Fibroblast of the aortic adventitia (primary cell): ENCODE results near the gene RAD9A. TPM values are rescaled to one million over a fixed set of nuclear protein-coding genes. Genes with fewer than 3 reads are reported as not detected.
A peak's percentile ranks its signal among the peaks of the same experiment; 100 is the strongest.

Experiments used
- DNase-seq: peaks from one replicate; pipeline ENCODE4 v3.0.0-alpha.2; 2010; ENCODE audit warnings: low read depth
- H3K4me3 ChIP-seq: 2 replicates; pipeline ENCODE4 v1.5.1; 2011; ENCODE audit warnings: low read depth, mild to moderate bottlenecking, control low read depth, low read length, moderate library complexity
- CTCF ChIP-seq: IDR thresholded peaks from 2 replicates; pipeline ENCODE4 v1.5.1; 2011; ENCODE audit warnings: mild to moderate bottlenecking, low read length, control low read depth, inconsistent platforms; ENCODE audit not compliant: insufficient read depth
- total RNA-seq: library from RNA; depleted of rRNA; stranded (reverse); fragments of >200 nt; gene quantifications from 2 replicates; pipeline ENCODE4 v1.2.3, GENCODE V29; 2012; ENCODE audit warnings: low replicate concordance

The RAD9A gene
- total RNA-seq, 1 donor = 4.7 TPM

- DNase-seq = no peak
- TF ChIP-seq CTCF = no peak
- H3K4me3 ChIP-seq = no peak overlapping the region
These were observed 20.9 kb downstream of the RAD9A start for GRCh38 chr11:67412495-67413179.

- DNase-seq = no peak
- no peak for TF ChIP-seq CTCF
- H3K4me3 ChIP-seq = no peak overlapping the region
These were observed 21.6 kb downstream of the RAD9A start for GRCh38 chr11:67413266-67413849.

- no peak for TF ChIP-seq CTCF
- H3K4me3 ChIP-seq = peak within 1 kb of the TSS; percentile 31
- DNase-seq = no peak
These were observed 23.9 kb downstream of the RAD9A start, which contains the start of gene CARNS1 for GRCh38 chr11:67415501-67416304. Gene CARNS1 (plus strand): TSS chr11:67415678. CDS start chr11:67416200, 522 bp downstream.

GRCh38 chr11:67416416-67417335, 24.9 kb downstream of the RAD9A start:
- H3K4me3 ChIP-seq = no peak overlapping the region
- peak; percentile 31 for DNase-seq
- TF ChIP-seq CTCF = no peak

GRCh38 chr11:67417425-67417824, 25.6 kb downstream of the RAD9A start:
- no peak for TF ChIP-seq CTCF
- DNase-seq = no peak
- H3K4me3 ChIP-seq = no peak overlapping the region

GRCh38 chr11:67418476-67419281, 26.9 kb downstream of the RAD9A start:
- no peak overlapping the region for H3K4me3 ChIP-seq
- no peak for DNase-seq
- no peak for TF ChIP-seq CTCF
